ENCODE results near the gene PSAP. TPM values are rescaled to one million over a fixed set of nuclear protein-coding genes. Genes with fewer than 3 reads are reported as not detected.

PSAP gene
- total and polyA plus RNA-seq, 11 donors, result 454 to 2,171 (median 1,616) TPM

- Histone ChIP-seq H3K9me3 (no peaks in the 10 kb centered on the region), H3K27me3 (no peaks in the 10 kb centered on the region), H3K27ac (peak overlapping the region in 5 of 12 donors; percentile 3 to 42 (median 32)), H3K36me3 (peaks cover 0 to 15% (median 0%) of the 10 kb centered on the region in 9 donors), H3K4me3 (no peak overlapping the region), H3K4me1 (peaks cover 32 to 100% (median 90%) of the 10 kb centered on the region in 12 donors)
- peak; percentile 49 to 63 (median 60) for ATAC-seq
- DNase-seq, result peak in 4 of 5 donors; percentile 73 to 83 (median 79)
- intact Hi-C loops (cut with DNase I), result loop anchor here in 1 of 10 donors (5.0 kb wide), 1 partner anchor 57 kb away; no protein-coding TSS in a partner anchor
- WGBS, 4 donors, result 15 to 27% (median 20%) methylated on average over 6 of the region's 6 CpGs
- TF ChIP-seq CTCF (IDR thresholded peaks at IDR 0.05) (no peak), POLR2A (IDR thresholded peaks at IDR 0.05) (no peak)
These were observed 10.7 kb downstream of the PSAP start for GRCh38 chr10:71840177-71840957.

DNA sequence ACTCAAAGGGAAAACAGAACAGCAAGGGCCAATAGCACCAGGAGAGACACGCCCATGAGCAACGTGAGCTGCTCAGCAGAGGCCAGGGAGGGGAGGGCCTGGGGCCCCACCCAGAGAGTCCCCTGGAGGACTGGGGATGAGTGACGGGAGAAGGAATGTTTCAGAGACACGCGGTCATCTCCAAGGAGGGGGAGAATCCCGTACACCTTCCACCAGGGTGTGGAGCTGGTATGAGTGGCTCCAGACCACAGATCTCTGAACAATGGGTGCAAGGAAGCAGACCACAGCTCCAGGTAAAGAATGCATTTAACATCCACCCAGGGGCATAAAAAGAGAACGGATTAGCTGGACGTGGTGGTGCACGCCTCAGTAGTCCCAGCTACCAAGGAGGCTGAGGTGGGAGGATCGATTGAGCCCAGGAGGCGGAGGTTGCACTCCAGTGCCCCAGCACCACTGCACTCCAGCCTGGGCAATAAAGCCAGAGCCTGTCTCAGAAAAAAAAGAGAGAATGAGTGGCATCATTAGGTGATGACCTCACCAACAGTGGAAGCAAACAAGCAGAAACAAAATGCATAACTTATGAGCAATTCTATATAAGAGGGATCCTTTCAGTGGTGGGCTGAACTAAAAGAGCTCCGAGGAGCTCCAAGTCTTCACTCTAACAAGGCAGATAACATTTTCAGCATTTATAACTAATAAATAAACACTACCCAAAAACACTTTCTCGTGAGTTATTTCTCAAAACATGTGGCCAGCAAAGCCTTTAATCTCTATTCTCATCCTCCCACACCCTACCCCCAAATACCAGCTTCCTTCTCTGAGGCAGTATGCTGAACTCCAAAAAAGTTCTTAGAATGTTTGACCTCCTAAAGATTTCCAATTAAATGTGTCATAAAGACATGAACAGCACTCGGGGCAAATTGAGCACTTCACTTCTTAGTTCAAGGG, 12.5 kb downstream of the PSAP start:
- H3K4me1 ChIP-seq, result peaks cover 32 to 100% (median 96%) of the 10 kb centered on the region in 12 donors
- no peaks in the 10 kb centered on the region for H3K27me3 ChIP-seq
- H3K4me3 ChIP-seq, result no peak overlapping the region
- no peak for ATAC-seq
- intact Hi-C loops (cut with DNase I), result loop anchor here (5.0 to 10.0 kb wide), 5 partner anchors 46 to 59 kb away; no protein-coding TSS in a partner anchor
- peaks cover 0 to 19% (median 6%) of the 10 kb centered on the region in 9 donors for H3K36me3 ChIP-seq
- WGBS, 4 donors, result 51 to 66% (median 57%) methylated on average over 14 of the region's 14 CpGs
- no peaks in the 10 kb centered on the region for H3K9me3 ChIP-seq
- no peak for TF ChIP-seq POLR2A (IDR thresholded peaks at IDR 0.05)
- TF ChIP-seq CTCF (IDR thresholded peaks at IDR 0.05), result no peak
- no peak for DNase-seq
- peak overlapping the region in 8 of 12 donors; percentile 1 to 89 (median 79) for H3K27ac ChIP-seq

GRCh38 chr10:71837098-71837827, 13.8 kb downstream of the PSAP start:
- TF ChIP-seq POLR2A (IDR thresholded peaks at IDR 0.05) (no peak), CTCF (IDR thresholded peaks at IDR 0.05) (peak; percentile 10 to 50 (median 27))
- 46 to 63% (median 58%) methylated on average over 15 to 17 of the region's 17 CpGs for WGBS, 4 donors

More at GRCh38 chr10:71837098-71837827, 13.8 kb downstream of the PSAP start:
- DNase-seq (peak in 1 of 5 donors; percentile 22), ATAC-seq (peak in 2 of 4 donors; percentile 42 to 47)
- Histone ChIP-seq H3K9me3 (no peaks in the 10 kb centered on the region), H3K4me3 (no peak overlapping the region), H3K4me1 (peaks cover 32 to 100% (median 93%) of the 10 kb centered on the region in 12 donors), H3K27ac (peak overlapping the region; percentile 61 to 89 (median 78)), H3K36me3 (peaks cover 0 to 30% (median 17%) of the 10 kb centered on the region in 9 donors), H3K27me3 (no peaks in the 10 kb centered on the region)
- intact Hi-C loops (cut with DNase I), result loop anchor here (5.0 to 10.0 kb wide), 5 partner anchors 48 to 60 kb away; no protein-coding TSS in a partner anchor
